Liver (tissue), 9 donors: ENCODE measurements around the gene FBXW4. TPM values are rescaled to one million over a fixed set of nuclear protein-coding genes. Genes with fewer than 3 reads are reported as not detected.

Source experiments
- DNase-seq: peaks from one replicate; pipeline ENCODE4 v3.0.0-alpha.2; 2017; ENCODE audit warnings: low spot score
- H3K27ac ChIP-seq, 2 donors: one replicate each; pipeline ENCODE4 v1.7.0; 2013; ENCODE audit warnings: inconsistent platforms in 2 of 2, low read length in 2 of 2, control low read depth in 1 of 2, low read depth in 1 of 2, mild to moderate bottlenecking in 1 of 2
- H3K27me3 ChIP-seq, 4 donors: one replicate each; pipeline versions ENCODE4 v1.6.1 to v1.7.0; 2013; ENCODE audit warnings: low read length in 3 of 4, inconsistent platforms in 1 of 4, mild to moderate bottlenecking in 1 of 4, moderate library complexity in 1 of 4; ENCODE audit not compliant: control insufficient read depth in 4 of 4, insufficient read depth in 4 of 4
- H3K36me3 ChIP-seq, 4 donors: one replicate each; pipeline versions ENCODE4 v1.6.1 to v1.7.0; 2013; ENCODE audit warnings: low read length in 3 of 4, mild to moderate bottlenecking in 3 of 4, low read depth in 1 of 4, moderate library complexity in 1 of 4; ENCODE audit not compliant: control insufficient read depth in 4 of 4, insufficient read depth in 3 of 4
- H3K4me1 ChIP-seq, 4 donors: one replicate each; pipeline versions ENCODE4 v1.6.1 to v1.7.0; 2013; ENCODE audit warnings: low read length in 3 of 4, mild to moderate bottlenecking in 3 of 4, moderate library complexity in 1 of 4; ENCODE audit not compliant: control insufficient read depth in 4 of 4, insufficient read depth in 4 of 4
- H3K4me3 ChIP-seq, 3 donors: one replicate each; pipeline versions ENCODE4 v1.6.1 to v1.7.0; 2013; ENCODE audit warnings: low read length in 3 of 3, control low read depth in 1 of 3, low read depth in 1 of 3, mild to moderate bottlenecking in 1 of 3
- H3K9ac ChIP-seq, 2 donors: one replicate each; pipeline ENCODE4 v1.7.0; 2013; ENCODE audit warnings: low read length in 2 of 2, mild to moderate bottlenecking in 2 of 2, moderate library complexity in 2 of 2, control low read depth in 1 of 2, low read depth in 1 of 2
- H3K9me3 ChIP-seq, 4 donors: one replicate each; pipeline versions ENCODE4 v1.6.1 to v1.7.0; 2013; ENCODE audit warnings: low read length in 3 of 4; ENCODE audit not compliant: control insufficient read depth in 4 of 4
- ATF3 ChIP-seq: IDR thresholded peaks from 2 replicates; pipeline ENCODE4 v1.6.1; 2016; ENCODE audit warnings: antibody characterized with exemption
- CTCF ChIP-seq: fragments of 150-350 bp; IDR thresholded peaks from 2 replicates; pipeline ENCODE4 v1.5.1; 2017; ENCODE audit warnings: improper control_type of control experiment, low read depth, low read length; ENCODE audit not compliant: missing input control
- EGR1 ChIP-seq, 2 donors: IDR thresholded peaks; 2 replicates each; pipeline ENCODE4 v1.6.1; 2016 to 2018; ENCODE audit warnings: antibody characterized with exemption in 2 of 2, low read depth in 2 of 2
- FOXA1 ChIP-seq: IDR thresholded peaks from 2 replicates; pipeline ENCODE4 v1.6.1; 2016; ENCODE audit warnings: antibody characterized with exemption
- FOXA2 ChIP-seq: IDR thresholded peaks from 2 replicates; pipeline ENCODE4 v1.6.1; 2016; ENCODE audit warnings: antibody characterized with exemption
- GABPA ChIP-seq, 2 donors: IDR thresholded peaks in 1 of 2; conservative IDR thresholded peaks in 1 of 2; 2 replicates each; pipeline ENCODE4 v1.6.1; 2016; ENCODE audit warnings: antibody characterized with exemption in 2 of 2, mild to moderate bottlenecking in 1 of 2, moderate library complexity in 1 of 2
- HNF4A ChIP-seq, 2 donors: conservative IDR thresholded peaks; 2 replicates each; pipeline ENCODE4 v1.6.1; 2016; ENCODE audit warnings: antibody characterized with exemption in 2 of 2, mild to moderate bottlenecking in 2 of 2
- JUND ChIP-seq, 2 donors: IDR thresholded peaks; 2 replicates each; pipeline ENCODE4 v1.6.1; 2016; ENCODE audit warnings: antibody characterized with exemption in 2 of 2
- MAX ChIP-seq: IDR thresholded peaks from 2 replicates; pipeline ENCODE4 v1.6.1; 2016; ENCODE audit warnings: antibody characterized with exemption
- NR2F2 ChIP-seq: IDR thresholded peaks from 2 replicates; pipeline ENCODE4 v1.6.1; 2016; ENCODE audit warnings: antibody characterized with exemption
- RAD21 ChIP-seq, 2 donors: IDR thresholded peaks; 2 replicates each; pipeline ENCODE4 v1.6.1; 2016; ENCODE audit warnings: antibody characterized with exemption in 2 of 2, mild to moderate bottlenecking in 2 of 2
- RXRA ChIP-seq, 2 donors: IDR thresholded peaks; 2 replicates each; pipeline ENCODE4 v1.6.1; 2017 to 2018; ENCODE audit warnings: antibody characterized with exemption in 2 of 2, mild to moderate bottlenecking in 1 of 2
- SP1 ChIP-seq: IDR thresholded peaks from 2 replicates; pipeline ENCODE4 v1.6.1; 2018; ENCODE audit warnings: antibody characterized with exemption, mild to moderate bottlenecking
- TAF1 ChIP-seq: conservative IDR thresholded peaks from 2 replicates; pipeline ENCODE4 v1.6.1; 2016; ENCODE audit warnings: antibody characterized with exemption, mild to moderate bottlenecking
- YY1 ChIP-seq: IDR thresholded peaks from 2 replicates; pipeline ENCODE4 v1.6.1; 2016; ENCODE audit warnings: antibody characterized with exemption, mild to moderate bottlenecking
- ZBTB33 ChIP-seq: IDR thresholded peaks from 2 replicates; pipeline ENCODE4 v1.6.1; 2016; ENCODE audit warnings: antibody characterized with exemption
- WGBS: extraction: QIAGEN DNeasy Blood & Tissue Kit; methylation state at CpG from one replicate; pipeline ENCODE4 v1.1.7; 2013; 5-methylcytosine and 5-hydroxymethylcytosine counted together
- polyA plus RNA-seq, 2 donors: library from polyadenylated mRNA; stranded (reverse) in 1 of 2; unstranded in 1 of 2; fragments of 200-250 nt in 1 of 2; fragments of >200 nt in 1 of 2; fragmentation: Nextera tagmentation in 1 of 2; extraction: Ambion mirVana in 1 of 2; gene quantifications; one replicate each; pipeline versions ENCODE4 v1.2.1 to v1.2.3, GENCODE V29; 2013 to 2015
- total RNA-seq, 2 donors: library from RNA; depleted of rRNA; stranded (reverse); fragments of >200 nt; gene quantifications; one replicate each; pipeline ENCODE4 v1.2.3, GENCODE V29; 2014
- donor health status: healthy.
- donor health status: healthy.
- donor health status: healthy.
- donor health status: healthy.
- donor health status: healthy.

Gene FBXW4
- total and polyA plus RNA-seq, 4 donors = 5.4 to 54.1 (median 20.5) TPM

GRCh38 chr10:101710059-101710695 is 15.2 kb upstream of the FBXW4 start:
- TF ChIP-seq YY1 (no peak), MAX (no peak), FOXA1 (no peak), JUND (IDR thresholded peaks at IDR 0.05) (no peak), FOXA2 (no peak), EGR1 (IDR thresholded peaks at IDR 0.05; ENCODE audit: low read depth in 2 of 2) (no peak), SP1 (no peak), HNF4A (conservative IDR thresholded peaks at IDR 0.05) (no peak), ZBTB33 (no peak), RAD21 (IDR thresholded peaks at IDR 0.05) (no peak), ATF3 (no peak), GABPA (IDR thresholded peaks at IDR 0.05 in 1 of 2, conservative IDR thresholded peaks at IDR 0.05 in 1 of 2) (no peak), RXRA (IDR thresholded peaks at IDR 0.05) (no peak), TAF1 (no peak), NR2F2 (no peak)
- WGBS = 47% methylated on average over 9 of the region's 9 CpGs
- Histone ChIP-seq H3K36me3 (no peaks in the 10 kb centered on the region), H3K27ac (no peak overlapping the region), H3K9ac (no peak overlapping the region), H3K4me3 (no peak overlapping the region), H3K27me3 (peaks cover 0 to 5% (median 3%) of the 10 kb centered on the region in 4 donors), H3K4me1 (no peaks in the 10 kb centered on the region), H3K9me3 (no peaks in the 10 kb centered on the region)
- no peak for DNase-seq

- no peak overlapping the region for H3K27ac ChIP-seq
- H3K27me3 ChIP-seq = peaks cover 0 to 5% (median 3%) of the 10 kb centered on the region in 4 donors
- no peaks in the 10 kb centered on the region for H3K36me3 ChIP-seq
- DNase-seq = no peak
- WGBS = 73% methylated on average over 9 of the region's 9 CpGs
- no peak overlapping the region for H3K4me3 ChIP-seq
- TF ChIP-seq JUND (IDR thresholded peaks at IDR 0.05) (no peak), GABPA (IDR thresholded peaks at IDR 0.05 in 1 of 2, conservative IDR thresholded peaks at IDR 0.05 in 1 of 2) (no peak), EGR1 (IDR thresholded peaks at IDR 0.05; ENCODE audit: low read depth in 2 of 2) (no peak), CTCF (no peak), ZBTB33 (no peak), RAD21 (IDR thresholded peaks at IDR 0.05) (no peak), YY1 (no peak), TAF1 (no peak)
- H3K9ac ChIP-seq = no peak overlapping the region
- H3K4me1 ChIP-seq = no peaks in the 10 kb centered on the region
- H3K9me3 ChIP-seq = no peaks in the 10 kb centered on the region
Measured at GRCh38 chr10:101709359-101710058, 14.5 kb upstream of the FBXW4 start.
